HEK293 (cell line): ENCODE data around the gene ARV1.

Experiments used
- YY1 ChIP-seq: fragments of 450-650 bp; formaldehyde crosslinking; IDR thresholded peaks from 2 replicates; pipeline ENCODE4 v1.5.1; 2018; ENCODE audit warnings: missing biosample characterization, missing genetic modification characterization
- ZNF24 ChIP-seq: fragments of 450-650 bp; formaldehyde crosslinking; IDR thresholded peaks from 2 replicates; pipeline ENCODE4 v1.5.1; 2016; ENCODE audit warnings: missing biosample characterization, missing genetic modification characterization
- ZNF792 ChIP-seq: fragments of 450-650 bp; formaldehyde crosslinking; IDR thresholded peaks from 2 replicates; pipeline ENCODE4 v1.5.1; 2016; ENCODE audit warnings: missing biosample characterization, missing genetic modification characterization

DNA sequence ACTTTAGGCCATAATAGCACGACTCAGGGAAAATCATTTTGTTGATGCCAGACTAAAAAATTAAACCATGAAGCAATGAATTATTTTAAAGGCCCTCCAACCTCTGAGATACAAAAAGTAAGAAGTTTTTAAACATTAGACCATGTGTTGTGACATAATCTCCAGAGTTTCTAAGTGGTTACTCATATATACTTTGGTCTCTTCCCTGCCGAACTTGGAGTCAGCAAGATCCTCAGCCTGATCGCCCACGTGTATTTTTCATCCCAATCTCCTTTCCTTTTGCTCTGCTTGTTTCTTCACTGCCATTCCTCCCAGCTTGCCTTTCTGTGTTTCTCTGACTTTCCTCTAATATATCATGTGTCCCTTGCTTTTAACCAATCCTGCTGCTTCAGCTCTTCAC is 3.8 kb downstream of the ARV1 start:
- TF ChIP-seq ZNF24 (tag by site-specific recombination) (no peak), ZNF792 (tag by site-specific recombination) (no peak), YY1 (tag by site-specific recombination) (no peak)
